OCI-LY1 (cell line): ENCODE results near the gene DNAH1.
"Not testable (repeated sequence)": the region's sequence is repeated elsewhere in the genome, so short reads cannot be mapped to it uniquely, and the experiment has no call there.

Experiments used
- H2AFZ ChIP-seq: fragments of 200-600 bp; sonication (generic), shearing (Covaris generic); 2 replicates; pipeline ENCODE4 v1.6.0; 2014; ENCODE audit warnings: antibody characterized with exemption, mild to moderate bottlenecking, low read length
- H3F3A ChIP-seq: fragments of 200-600 bp; sonication (generic), shearing (Covaris generic); 2 replicates; pipeline ENCODE4 v1.6.0; 2014; ENCODE audit warnings: mild to moderate bottlenecking, antibody characterized with exemption, low read length, moderate library complexity; ENCODE audit not compliant: insufficient read depth
- H3K27ac ChIP-seq: fragments of 200-600 bp; sonication (generic); 2 replicates; pipeline ENCODE4 v1.5.1; 2014; ENCODE audit warnings: low read length, mixed run types, mild to moderate bottlenecking, low read depth; ENCODE audit not compliant: poor library complexity, severe bottlenecking
- H3K27me3 ChIP-seq: fragments of 200-600 bp; sonication (generic); 2 replicates; pipeline ENCODE4 v1.6.0; 2014; ENCODE audit warnings: antibody characterized with exemption, mild to moderate bottlenecking, low read length, moderate library complexity; ENCODE audit not compliant: insufficient read depth
- H3K36me3 ChIP-seq: fragments of 200-600 bp; sonication (generic); 2 replicates; pipeline ENCODE4 v1.6.1; 2014; ENCODE audit warnings: mild to moderate bottlenecking, antibody characterized with exemption, low read length, moderate library complexity, mixed read lengths; ENCODE audit not compliant: insufficient read depth
- H3K4me1 ChIP-seq: fragments of 200-600 bp; sonication (generic); 2 replicates; pipeline ENCODE4 v1.5.1; 2014; ENCODE audit warnings: mild to moderate bottlenecking, low read length, moderate library complexity; ENCODE audit not compliant: insufficient read depth, severe bottlenecking
- H3K4me2 ChIP-seq: fragments of 200-600 bp; sonication (generic), shearing (Covaris generic); 2 replicates; pipeline ENCODE4 v1.6.1; 2014; ENCODE audit warnings: low read length
- H3K4me3 ChIP-seq: fragments of 200-600 bp; sonication (generic); 2 replicates; pipeline ENCODE4 v1.5.1; 2014; ENCODE audit warnings: low read length, low read depth, mild to moderate bottlenecking, mixed read lengths; ENCODE audit not compliant: poor library complexity, severe bottlenecking
- H3K79me2 ChIP-seq: fragments of 200-600 bp; shearing (Covaris generic); 2 replicates; pipeline ENCODE4 v1.6.1; 2016; ENCODE audit warnings: mixed run types, low read length, mixed read lengths; ENCODE audit not compliant: insufficient read depth
- H3K9ac ChIP-seq: fragments of 200-600 bp; sonication (generic), shearing (Covaris generic); 2 replicates; pipeline ENCODE4 v1.6.1; 2014; ENCODE audit warnings: mild to moderate bottlenecking, low read length, mixed read lengths
- H3K9me2 ChIP-seq: fragments of 200-600 bp; sonication (generic), shearing (Covaris generic); 2 replicates; pipeline ENCODE4 v1.6.1; 2014; ENCODE audit warnings: low read depth, mild to moderate bottlenecking, low read length, mixed read lengths
- H3K9me3 ChIP-seq: fragments of 200-600 bp; shearing (Covaris generic); 2 replicates; pipeline ENCODE4 v1.6.1; 2014; ENCODE audit warnings: low read length, mixed read lengths
- H4K20me1 ChIP-seq: fragments of 200-600 bp; sonication (generic), shearing (Covaris generic); 2 replicates; pipeline ENCODE4 v1.6.0; 2016; ENCODE audit warnings: mild to moderate bottlenecking, low read length; ENCODE audit not compliant: insufficient read depth
- EZH2 ChIP-seq: fragments of 200-600 bp; sonication (generic), shearing (Covaris generic); IDR thresholded peaks from 2 replicates; pipeline ENCODE4 v1.8.0; 2017; ENCODE audit warnings: borderline replicate concordance, mixed run types, mild to moderate bottlenecking, antibody characterized with exemption, low read length, moderate library complexity, mixed read lengths
- TF ChIP-seq, protein P1 (sequence below): fragments of 200-600 bp; sonication (generic), shearing (Covaris generic); IDR thresholded peaks from 2 replicates; pipeline ENCODE4 v1.5.1; 2017; ENCODE audit warnings: mild to moderate bottlenecking, antibody characterized with exemption, low read length, moderate library complexity, mixed read lengths

The DNAH1 gene

DNA sequence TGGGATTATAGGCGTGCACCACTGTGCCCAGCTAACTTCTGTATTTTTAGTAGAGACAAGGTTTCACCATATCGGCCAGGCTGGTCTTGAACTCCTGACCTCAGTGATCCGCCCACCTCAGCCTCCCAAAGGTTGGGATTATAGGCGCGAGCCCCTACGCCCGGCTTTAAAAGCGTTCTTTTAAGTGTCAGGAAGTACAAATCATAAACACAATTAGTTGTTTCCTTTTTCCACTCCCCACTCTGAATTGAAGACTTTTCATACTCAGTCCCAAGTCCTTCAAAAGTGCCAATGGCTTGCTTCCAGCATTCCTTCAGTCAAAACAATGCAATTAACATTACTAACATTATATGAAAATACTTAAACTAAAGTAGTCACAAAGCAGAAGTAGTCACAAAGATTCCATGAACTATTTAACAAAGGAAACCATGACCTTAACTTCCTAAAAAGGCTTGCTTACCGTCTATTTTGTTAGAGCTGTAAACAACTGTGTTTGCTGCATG, 45.8 kb upstream of the DNAH1 start:
- no peaks in the 10 kb centered on the region for H4K20me1 ChIP-seq
- peaks cover 90% of the 10 kb centered on the region for H3K36me3 ChIP-seq
- peaks cover 34% of the 10 kb centered on the region for H3K4me1 ChIP-seq

DNA sequence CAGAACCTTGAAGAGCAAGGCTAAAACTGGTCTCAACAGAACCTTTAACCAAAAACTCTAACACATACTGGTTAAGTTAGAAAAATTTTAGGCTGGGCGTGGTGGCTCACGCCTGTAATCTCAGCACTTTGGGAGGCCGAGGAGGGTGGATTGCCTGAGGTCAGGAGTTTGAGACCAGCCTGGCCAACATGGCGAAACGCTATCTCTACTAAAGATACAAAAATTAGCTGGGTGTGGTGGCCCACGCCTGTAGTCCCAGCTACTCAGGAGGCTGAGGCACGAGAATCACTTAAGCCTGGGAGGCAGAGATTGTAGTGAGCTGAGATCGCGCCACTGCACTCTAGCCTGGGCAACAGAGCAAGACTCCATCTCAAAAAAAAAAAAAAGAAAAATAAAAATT, 43.9 kb upstream of the DNAH1 start:
- not testable (repeated sequence) for H4K20me1 ChIP-seq, H3K9ac ChIP-seq, H3K9me2 ChIP-seq, H3K27ac ChIP-seq, H2AFZ ChIP-seq, H3K4me3 ChIP-seq, H3K9me3 ChIP-seq, H3F3A ChIP-seq, H3K27me3 ChIP-seq
- Histone ChIP-seq H3K79me2 (peaks cover 80% of the 10 kb centered on the region), H3K36me3 (peaks cover 83% of the 10 kb centered on the region), H3K4me1 (peaks cover 50% of the 10 kb centered on the region), H3K4me2 (peak overlapping the region; percentile 40; the same call in 1 of the 2 replicates)

More for the DNA sequence above, 45.8 kb upstream of the DNAH1 start:
- Histone ChIP-seq H2AFZ (no peak overlapping the region), H3K4me3 (no peak overlapping the region), H3K9me3 (no peaks in the 10 kb centered on the region), H3K9me2 (no peaks in the 10 kb centered on the region), H3K27ac (no peak overlapping the region), H3F3A (no peaks in the 10 kb centered on the region), H3K9ac (no peak overlapping the region), H3K79me2 (peaks cover 62% of the 10 kb centered on the region), H3K27me3 (no peaks in the 10 kb centered on the region), H3K4me2 (no peak overlapping the region)
- no peak for TF ChIP-seq EZH2
- TF ChIP-seq, protein P1, sequence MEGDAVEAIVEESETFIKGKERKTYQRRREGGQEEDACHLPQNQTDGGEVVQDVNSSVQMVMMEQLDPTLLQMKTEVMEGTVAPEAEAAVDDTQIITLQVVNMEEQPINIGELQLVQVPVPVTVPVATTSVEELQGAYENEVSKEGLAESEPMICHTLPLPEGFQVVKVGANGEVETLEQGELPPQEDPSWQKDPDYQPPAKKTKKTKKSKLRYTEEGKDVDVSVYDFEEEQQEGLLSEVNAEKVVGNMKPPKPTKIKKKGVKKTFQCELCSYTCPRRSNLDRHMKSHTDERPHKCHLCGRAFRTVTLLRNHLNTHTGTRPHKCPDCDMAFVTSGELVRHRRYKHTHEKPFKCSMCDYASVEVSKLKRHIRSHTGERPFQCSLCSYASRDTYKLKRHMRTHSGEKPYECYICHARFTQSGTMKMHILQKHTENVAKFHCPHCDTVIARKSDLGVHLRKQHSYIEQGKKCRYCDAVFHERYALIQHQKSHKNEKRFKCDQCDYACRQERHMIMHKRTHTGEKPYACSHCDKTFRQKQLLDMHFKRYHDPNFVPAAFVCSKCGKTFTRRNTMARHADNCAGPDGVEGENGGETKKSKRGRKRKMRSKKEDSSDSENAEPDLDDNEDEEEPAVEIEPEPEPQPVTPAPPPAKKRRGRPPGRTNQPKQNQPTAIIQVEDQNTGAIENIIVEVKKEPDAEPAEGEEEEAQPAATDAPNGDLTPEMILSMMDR = no peak

DNA sequence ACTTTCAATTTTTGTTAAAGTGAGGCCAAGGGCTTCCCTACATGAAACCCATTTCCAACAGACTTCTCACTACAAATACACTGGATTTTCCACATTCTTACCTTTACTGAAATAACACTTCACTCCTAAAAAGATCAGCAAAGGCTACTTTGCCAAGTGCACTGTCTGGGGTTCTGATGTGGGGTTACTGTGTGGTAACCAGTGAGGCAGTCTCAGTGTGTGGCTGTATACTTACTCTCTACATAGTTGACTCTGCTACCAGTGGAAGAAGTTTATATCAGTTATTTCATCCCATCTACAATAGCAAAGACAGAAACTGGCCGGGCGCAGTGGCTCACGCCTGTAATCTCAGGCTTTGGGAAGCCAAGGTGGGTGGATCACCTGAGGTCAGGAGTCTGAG, 43.3 kb upstream of the DNAH1 start:
- Histone ChIP-seq H3K9me3 (no peaks in the 10 kb centered on the region), H2AFZ (no peak overlapping the region), H3K79me2 (peaks cover 87% of the 10 kb centered on the region), H3K4me1 (peaks cover 50% of the 10 kb centered on the region), H3K36me3 (peaks cover 76% of the 10 kb centered on the region), H3K4me2 (no peak overlapping the region), H4K20me1 (no peaks in the 10 kb centered on the region), H3K9me2 (no peaks in the 10 kb centered on the region), H3K4me3 (no peak overlapping the region), H3K9ac (no peak overlapping the region), H3F3A (no peaks in the 10 kb centered on the region), H3K27me3 (no peaks in the 10 kb centered on the region), H3K27ac (no peak overlapping the region)
- no peak for TF ChIP-seq EZH2
- TF ChIP-seq, protein P1 = no peak

DNA sequence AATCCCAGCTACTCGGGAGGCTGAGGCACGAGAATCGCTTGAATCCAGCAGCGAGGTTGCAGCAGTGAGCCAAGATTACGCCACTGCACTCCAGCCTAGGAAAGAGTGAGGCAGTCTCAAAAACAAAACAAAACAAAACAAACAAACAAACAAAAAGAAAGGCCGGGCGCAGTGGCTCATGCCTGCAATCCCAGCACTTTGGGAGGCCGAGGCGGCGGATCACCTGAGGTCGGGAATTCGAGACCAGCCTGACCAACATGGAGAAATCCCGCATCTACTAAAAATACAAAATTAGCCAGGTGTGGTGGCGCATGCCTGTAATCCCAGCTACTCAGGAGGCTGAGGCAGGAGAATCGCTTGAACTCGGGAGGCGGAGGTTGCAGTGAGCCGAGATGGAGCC, 41.3 kb upstream of the DNAH1 start:
- H3K9me2 ChIP-seq, H3K9ac ChIP-seq, H3K9me3 ChIP-seq, H4K20me1 ChIP-seq, H3K4me2 ChIP-seq, H3F3A ChIP-seq, H3K27ac ChIP-seq, H2AFZ ChIP-seq, H3K4me3 ChIP-seq, H3K27me3 ChIP-seq: not testable (repeated sequence)
- peaks cover 59% of the 10 kb centered on the region for H3K4me1 ChIP-seq
- peaks cover 57% of the 10 kb centered on the region for H3K36me3 ChIP-seq
- peaks cover 82% of the 10 kb centered on the region for H3K79me2 ChIP-seq
